ENCODE measurements around the gene SLIT1.

SLIT1 gene

GRCh38 chr10:96996275-96996965 lies 189.3 kb downstream of the SLIT1 start:
- no peak for DNase-seq

GRCh38 chr10:96995851-96996250 lies 189.9 kb downstream of the SLIT1 start:
- no peak for DNase-seq

GRCh38 chr10:96992721-96993120 lies 193.0 kb downstream of the SLIT1 start:
- DNase-seq, result no peak

GRCh38 chr10:96991313-96991841 lies 194.4 kb downstream of the SLIT1 start:
- no peak for DNase-seq

GRCh38 chr10:96988426-96988825 lies 197.3 kb downstream of the SLIT1 start:
- DNase-seq, result no peak

GRCh38 chr10:96987842-96988175 lies 197.9 kb downstream of the SLIT1 start:
- DNase-seq, result no peak

GRCh38 chr10:96987141-96987841 lies 198.5 kb downstream of the SLIT1 start:
- DNase-seq, result no peak

- no peak for DNase-seq
Measured at GRCh38 chr10:96986200-96986856, 199.4 kb downstream of the SLIT1 start.

- no peak for DNase-seq
Measured at GRCh38 chr10:96984541-96985131, 201.1 kb downstream of the SLIT1 start.

- no peak for DNase-seq
Measured at GRCh38 chr10:96982149-96982930, 203.4 kb downstream of the SLIT1 start.

GRCh38 chr10:96978621-96979154 lies 207.1 kb downstream of the SLIT1 start:
- no peak for DNase-seq

- DNase-seq, result no peak
Measured at GRCh38 chr10:96975136-96975535, 210.6 kb downstream of the SLIT1 start.

- no peak for DNase-seq
Measured at GRCh38 chr10:96973809-96974747, 211.7 kb downstream of the SLIT1 start.

GRCh38 chr10:96972264-96972663 lies 213.5 kb downstream of the SLIT1 start:
- DNase-seq, result no peak

- DNase-seq, result no peak
Measured at GRCh38 chr10:96971324-96971723, 214.4 kb downstream of the SLIT1 start.

GRCh38 chr10:96968682-96969423 lies 216.9 kb downstream of the SLIT1 start:
- DNase-seq, result no peak

GRCh38 chr10:96967847-96968246 lies 217.9 kb downstream of the SLIT1 start:
- DNase-seq, result no peak

GRCh38 chr10:96964131-96964530 lies 221.6 kb downstream of the SLIT1 start:
- no peak for DNase-seq

GRCh38 chr10:96960872-96961271 lies 224.9 kb downstream of the SLIT1 start:
- DNase-seq, result no peak

- no peak for DNase-seq
Measured at GRCh38 chr10:96959733-96960132, 226.0 kb downstream of the SLIT1 start.

- no peak for DNase-seq
Measured at GRCh38 chr10:96958071-96958470, 227.7 kb downstream of the SLIT1 start.

Measured in NCI-H524 (cell line).